ENCODE data around the gene EGF. TPM values are rescaled to one million over a fixed set of nuclear protein-coding genes. Genes with fewer than 3 reads are reported as not detected.

EGF gene
- total RNA-seq, 1 experiment from 2014 or later = 1.5 TPM

- peaks cover 36 to 39% of the 10 kb centered on the region in 2 experiments for H3K4me1 Mint-ChIP-seq
- H3K79me2 ChIP-seq (ENCODE audit: insufficient read depth, low read length) = no peaks in the 10 kb centered on the region
- H4K91ac ChIP-seq (ENCODE audit: insufficient read length, low read depth, low read length) = no peak overlapping the region
- H3K9ac ChIP-seq (ENCODE audit: extremely low read depth, insufficient read length, low read length) = no peak overlapping the region
- no peak overlapping the region for H2BK5ac ChIP-seq (ENCODE audit: insufficient read length, low read length)
- H3K14ac ChIP-seq (ENCODE audit: insufficient read depth, low read length) = no peak overlapping the region
- no peak overlapping the region for H3K27ac Mint-ChIP-seq
- peaks cover 13% of the 10 kb centered on the region; the same call in 1 of the 2 replicates for H3K4me1 ChIP-seq (ENCODE audit: insufficient read depth, low read length)
- no peaks in the 10 kb centered on the region for H3K27me3 ChIP-seq (ENCODE audit: insufficient read depth, low read length)
- no peak overlapping the region for H2BK12ac ChIP-seq (ENCODE audit: insufficient read length, low read depth, low read length)
- no peaks in the 10 kb centered on the region for H4K20me1 ChIP-seq (ENCODE audit: control insufficient read depth, insufficient read depth, insufficient read length)
- no peak overlapping the region for H3K4me2 ChIP-seq (ENCODE audit: insufficient read depth, insufficient read length, low read length)
- H2BK120ac ChIP-seq (ENCODE audit: low read depth, low read length, poor library complexity, severe bottlenecking) = no peak overlapping the region
- no peak overlapping the region for H3K18ac ChIP-seq (ENCODE audit: insufficient read length, low read depth, low read length)
- H3T11ph ChIP-seq (ENCODE audit: low read length) = no peak overlapping the region
- H4K8ac ChIP-seq (replicated peaks; ENCODE audit: insufficient read length, low read depth, low read length) = no peak overlapping the region
- H3K9me3 ChIP-seq (ENCODE audit: control insufficient read depth, low read depth, low read length) = no peaks in the 10 kb centered on the region
- no peak overlapping the region for H3K56ac ChIP-seq (ENCODE audit: insufficient read length, low read depth, low read length)
- H4K5ac ChIP-seq (ENCODE audit: insufficient read length, low read depth, low read length) = no peak overlapping the region
- no peak overlapping the region for H2BK20ac ChIP-seq (ENCODE audit: low read depth, low read length, poor library complexity, severe bottlenecking)
- WGBS (ENCODE audit: extremely low coverage, insufficient read length, low lambda C conversion rate) = no CpG with 5 or more reads among the region's 8 CpGs
- no peak overlapping the region for H3K27ac ChIP-seq (ENCODE audit: insufficient read length, low read depth, low read length)
- H2BK15ac ChIP-seq (ENCODE audit: low read depth, low read length) = no peak overlapping the region
- no peak overlapping the region for H3K4ac ChIP-seq (ENCODE audit: low read depth, low read length)
- no peak overlapping the region for H2AFZ ChIP-seq (ENCODE audit: low read length)
- H3K9me3 Mint-ChIP-seq = no peaks in the 10 kb centered on the region
- TF ChIP-seq CTCF (conservative IDR thresholded peaks at IDR 0.05) = no peak
- H3K4me3 Mint-ChIP-seq = no peak overlapping the region
- H3K23ac ChIP-seq (ENCODE audit: insufficient read length, low read depth, low read length) = no peak overlapping the region
- no peaks in the 10 kb centered on the region for H3K27me3 Mint-ChIP-seq (ENCODE audit: low read depth)
- no peak overlapping the region for H2AK5ac ChIP-seq (ENCODE audit: insufficient read length, low read length)
- no peaks in the 10 kb centered on the region for H3K79me1 ChIP-seq (ENCODE audit: insufficient read depth, low read depth, low read length, poor library complexity, severe bottlenecking)
- H3K36me3 Mint-ChIP-seq (ENCODE audit: insufficient read depth in 1 of 3, low read depth in 3 of 3) = no peaks in the 10 kb centered on the region
- H3K23me2 ChIP-seq (ENCODE audit: insufficient read length, low read depth, low read length, poor library complexity, severe bottlenecking) = no peaks in the 10 kb centered on the region
- DNase-seq = no peak
These were observed 2.8 kb downstream of the EGF start for GRCh38 chr4:109915385-109916026.
